Ovary (tissue), 3 donors: ENCODE results near the gene CDK18.

Experiments used
- EP300 ChIP-seq: sonication (generic); formaldehyde crosslinking; IDR thresholded peaks from one replicate; pipeline ENCODE4 v1.6.1; 2017; ENCODE audit warnings: antibody characterized with exemption
- TF ChIP-seq, protein P1 (sequence below), 3 donors: fragments of 450-650 bp in 2 of 3; fragments of 200-600 bp in 1 of 3; IDR thresholded peaks; one replicate each; pipeline versions ENCODE4 v1.5.1 to v1.8.0; 2016 to 2022; ENCODE audit warnings: antibody characterized with exemption in 3 of 3, mild to moderate bottlenecking in 1 of 3
- donor health status: DM: no; HTN: no; CAD: no.

DNA sequence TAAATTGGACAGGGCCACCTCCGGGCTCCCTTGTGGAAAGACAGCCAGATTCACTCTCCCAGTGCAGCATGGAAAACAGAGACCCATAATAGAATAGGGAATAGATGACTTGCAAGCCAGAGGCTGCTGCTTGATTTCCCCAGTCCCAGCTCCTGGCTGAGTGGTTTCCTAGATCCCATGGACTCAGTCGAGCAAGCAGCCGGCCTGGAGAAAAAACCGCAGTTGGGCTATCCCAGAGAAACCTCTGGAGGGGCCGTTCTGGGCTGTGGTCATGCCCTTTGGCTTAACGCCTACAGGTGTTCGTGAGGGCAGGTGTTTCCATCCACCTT is 65.7 kb downstream of the CDK18 start:
- TF ChIP-seq, protein P1, sequence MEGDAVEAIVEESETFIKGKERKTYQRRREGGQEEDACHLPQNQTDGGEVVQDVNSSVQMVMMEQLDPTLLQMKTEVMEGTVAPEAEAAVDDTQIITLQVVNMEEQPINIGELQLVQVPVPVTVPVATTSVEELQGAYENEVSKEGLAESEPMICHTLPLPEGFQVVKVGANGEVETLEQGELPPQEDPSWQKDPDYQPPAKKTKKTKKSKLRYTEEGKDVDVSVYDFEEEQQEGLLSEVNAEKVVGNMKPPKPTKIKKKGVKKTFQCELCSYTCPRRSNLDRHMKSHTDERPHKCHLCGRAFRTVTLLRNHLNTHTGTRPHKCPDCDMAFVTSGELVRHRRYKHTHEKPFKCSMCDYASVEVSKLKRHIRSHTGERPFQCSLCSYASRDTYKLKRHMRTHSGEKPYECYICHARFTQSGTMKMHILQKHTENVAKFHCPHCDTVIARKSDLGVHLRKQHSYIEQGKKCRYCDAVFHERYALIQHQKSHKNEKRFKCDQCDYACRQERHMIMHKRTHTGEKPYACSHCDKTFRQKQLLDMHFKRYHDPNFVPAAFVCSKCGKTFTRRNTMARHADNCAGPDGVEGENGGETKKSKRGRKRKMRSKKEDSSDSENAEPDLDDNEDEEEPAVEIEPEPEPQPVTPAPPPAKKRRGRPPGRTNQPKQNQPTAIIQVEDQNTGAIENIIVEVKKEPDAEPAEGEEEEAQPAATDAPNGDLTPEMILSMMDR (IDR thresholded peaks at IDR 0.05), result no peak
- no peak for TF ChIP-seq EP300
